GM18909 (cell line): ENCODE data around the gene CLDN1.
"Not testable (repeated sequence)": the region's sequence is repeated elsewhere in the genome, so short reads cannot be mapped to it uniquely, and the experiment has no call there.

Experiments
- ATAC-seq: cut with Tn5 transposase; IDR thresholded peaks from one replicate; pipeline ENCODE4 v1.9.1; 2021; ENCODE audit warnings: mild to moderate bottlenecking; ENCODE audit not compliant: unreplicated experiment, poor library complexity

The CLDN1 gene

DNA sequence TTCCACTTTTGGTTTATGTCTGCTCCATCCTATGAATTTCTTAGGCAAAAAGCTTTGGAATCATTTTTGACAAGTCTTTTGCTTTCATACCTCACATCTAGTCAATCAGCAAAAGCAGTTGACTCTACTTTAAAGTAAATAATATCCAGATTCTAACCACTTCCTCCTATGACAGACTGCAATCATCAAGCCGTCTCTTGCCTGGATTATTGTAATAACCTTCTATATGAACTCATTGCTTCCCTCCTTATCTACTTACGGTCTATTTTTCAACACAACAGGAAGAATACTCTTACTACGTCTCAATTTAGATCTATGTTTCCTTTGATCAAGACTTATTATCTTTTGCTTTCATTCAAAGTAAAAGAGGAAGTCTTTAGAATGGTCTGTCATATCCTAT, 20.7 kb downstream of the CLDN1 start:
- no peak for ATAC-seq

DNA sequence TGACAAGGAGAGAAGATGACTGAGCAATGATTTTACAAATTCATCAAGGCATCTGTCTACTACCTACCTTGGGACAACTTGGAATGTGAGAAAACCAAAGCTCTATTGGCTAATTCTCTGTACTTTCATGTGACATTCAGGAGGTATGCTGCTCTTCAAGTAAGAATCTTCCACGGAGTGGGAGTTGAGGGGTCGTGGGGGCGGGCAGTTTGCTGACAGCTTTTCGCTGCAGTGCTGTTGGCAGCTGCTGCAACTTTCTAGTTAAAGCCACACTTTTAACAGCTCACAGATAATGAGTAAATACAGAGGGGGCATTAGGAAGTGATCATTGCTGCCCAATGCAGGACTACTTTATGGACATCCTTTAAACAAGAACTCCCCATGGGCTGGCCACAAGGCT, 22.3 kb downstream of the CLDN1 start:
- no peak for ATAC-seq

DNA sequence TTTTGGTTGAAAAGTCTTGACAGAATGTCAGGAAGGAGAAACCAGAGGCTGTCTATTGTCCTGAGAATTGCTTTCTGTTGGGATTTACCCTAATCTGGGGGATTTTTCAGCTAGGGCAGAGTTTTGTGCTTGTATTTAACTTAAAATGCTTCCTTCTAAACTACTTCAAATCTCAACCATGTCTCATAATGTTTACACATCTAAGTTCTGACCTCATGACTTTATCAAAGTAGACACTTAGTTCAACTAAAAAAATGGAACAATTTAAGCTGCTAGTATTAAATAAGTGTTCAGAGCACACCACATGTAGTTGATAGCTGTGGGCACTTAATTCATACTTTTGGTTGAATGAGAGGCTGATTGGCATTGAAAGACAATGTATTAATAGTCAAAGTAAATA, 28.2 kb downstream of the CLDN1 start:
- no peak for ATAC-seq

DNA sequence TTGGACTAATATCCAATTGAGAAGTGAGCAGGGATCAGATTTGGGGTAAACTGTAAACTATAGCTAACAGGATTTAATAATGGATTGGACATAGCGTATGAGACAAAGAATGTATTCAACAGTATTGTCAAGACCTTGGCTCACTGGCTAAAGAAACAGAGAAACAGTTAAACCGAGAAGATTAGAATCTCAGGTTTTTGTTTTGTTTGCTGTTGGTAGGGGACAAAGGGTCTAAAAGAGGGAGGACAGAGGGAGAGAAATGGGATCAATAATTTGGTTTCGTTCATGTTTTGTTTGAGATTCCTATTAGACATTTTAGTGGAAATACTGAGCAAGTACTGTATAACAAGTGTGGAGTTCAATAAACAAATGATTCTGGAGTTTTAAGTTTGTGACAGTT, 28.6 kb downstream of the CLDN1 start:
- ATAC-seq, result no peak

DNA sequence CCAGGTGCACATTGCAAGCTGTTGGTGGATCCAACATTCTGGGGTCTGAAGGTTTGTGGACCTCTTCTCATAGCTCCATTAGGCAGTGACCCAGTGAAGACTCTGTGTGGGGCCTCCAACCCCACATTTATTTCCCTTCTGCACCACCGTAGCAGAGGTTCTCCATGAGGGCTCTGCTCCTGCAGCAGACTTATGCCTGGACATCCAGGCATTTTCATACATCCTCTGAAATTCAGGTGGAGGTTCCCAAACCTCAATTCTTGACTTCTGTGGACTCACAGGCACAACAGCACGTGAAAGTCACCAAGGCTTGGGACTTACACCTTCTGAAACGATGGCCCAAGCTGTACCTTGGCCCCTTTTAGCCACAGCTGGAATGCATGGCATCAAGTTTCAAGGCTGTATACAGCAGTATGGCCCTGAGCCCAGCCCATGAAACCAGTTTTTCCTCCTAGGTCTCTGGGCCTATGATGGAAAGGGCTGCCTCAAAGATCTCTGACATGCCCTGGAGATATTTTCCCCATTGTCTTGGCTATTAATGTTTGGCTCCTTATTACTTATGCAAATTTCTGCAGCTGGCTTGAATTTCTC, 30.2 kb downstream of the CLDN1 start:
- no peak for ATAC-seq

DNA sequence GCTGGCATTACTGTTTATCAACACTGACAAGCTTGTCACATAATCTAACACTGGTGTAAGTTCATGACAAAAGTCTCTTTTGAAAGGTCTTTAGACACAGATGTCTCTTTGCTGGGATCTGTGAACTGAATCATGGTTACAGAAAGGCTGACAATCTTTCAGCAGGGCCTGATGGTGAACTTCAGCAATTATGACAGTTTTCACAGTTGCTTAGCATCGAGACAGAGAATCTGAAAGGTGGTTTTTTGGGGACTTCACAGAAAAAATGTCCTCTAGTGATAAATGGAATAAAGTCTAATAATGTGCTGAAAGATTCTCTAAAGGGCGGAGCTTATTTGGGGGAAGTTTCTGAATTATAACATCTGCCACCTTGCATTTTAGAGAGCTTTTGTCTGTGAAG, 32.3 kb downstream of the CLDN1 start:
- ATAC-seq, result no peak

DNA sequence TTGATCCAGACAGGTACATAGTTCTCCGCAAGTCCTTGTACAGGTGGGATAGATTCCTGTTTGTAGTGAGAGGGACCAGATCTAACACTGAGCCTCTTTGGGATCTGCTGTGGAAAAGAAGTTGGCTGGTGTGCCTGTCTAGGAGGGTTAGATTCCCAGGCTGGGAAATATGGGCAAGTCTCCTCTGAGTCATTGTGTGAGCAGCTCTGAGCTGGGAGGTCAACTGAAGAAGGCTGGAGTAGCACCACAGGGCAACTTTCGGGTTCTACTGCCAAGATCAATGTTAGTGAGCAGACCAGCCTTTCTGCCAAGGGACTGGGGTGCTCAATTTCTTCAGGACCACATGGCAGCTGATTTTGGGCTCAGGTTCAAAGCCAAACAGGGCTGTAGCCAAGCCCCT, 33.4 kb downstream of the CLDN1 start:
- no peak for ATAC-seq

DNA sequence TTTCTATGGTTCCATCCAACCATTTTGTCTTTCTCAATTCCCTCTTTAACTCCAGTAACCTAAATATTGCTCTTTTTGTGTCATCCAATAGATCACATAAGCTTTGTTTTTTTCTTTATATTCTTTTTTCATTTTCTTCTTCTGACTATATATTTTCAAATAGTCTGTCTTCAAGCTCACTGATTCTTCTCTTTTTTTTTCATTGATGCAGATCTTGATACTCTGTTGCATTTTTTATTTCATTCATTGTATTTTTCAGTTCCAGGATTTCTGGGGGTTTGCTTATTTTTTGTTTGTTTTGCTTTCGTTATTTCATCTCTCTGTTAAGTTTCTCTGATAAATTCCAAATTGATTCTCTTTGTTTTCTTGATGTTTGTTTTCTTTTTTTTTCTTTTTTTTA, 36.2 kb downstream of the CLDN1 start:
- no peak for ATAC-seq

DNA sequence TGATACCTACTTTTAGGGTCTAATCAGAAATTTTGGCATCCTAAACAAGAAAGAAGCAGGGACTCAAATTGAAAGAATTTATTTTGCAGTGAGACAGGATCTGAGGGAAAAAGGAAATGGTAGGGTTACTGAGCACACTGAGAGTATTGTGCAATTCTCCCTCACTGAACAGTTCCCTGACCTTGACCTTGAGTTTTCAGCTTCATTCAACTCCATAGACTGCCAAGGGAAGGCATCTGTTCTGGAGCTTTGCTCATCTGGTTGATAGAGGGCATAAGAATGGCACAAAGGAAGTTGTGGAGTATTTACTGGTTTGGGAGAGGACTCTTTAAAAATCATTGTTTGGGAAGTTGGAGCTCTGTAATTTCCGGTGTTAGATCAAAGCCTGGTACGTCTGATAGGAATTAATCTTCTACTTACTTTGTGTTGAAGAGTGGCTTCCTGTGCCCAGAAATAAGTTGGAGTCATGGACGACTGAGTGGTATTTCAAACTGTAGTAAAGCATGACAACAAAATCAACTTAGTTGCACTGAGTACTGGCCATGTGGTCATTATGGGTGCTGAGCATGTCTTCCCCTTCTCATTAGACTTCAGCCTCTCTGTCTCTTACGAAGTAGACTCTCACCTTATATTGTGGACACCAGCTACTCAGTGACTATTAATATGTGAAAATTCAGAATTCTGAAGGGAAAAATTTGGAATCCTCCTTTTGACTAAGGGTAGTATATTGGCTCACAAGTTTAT, 40.8 kb downstream of the CLDN1 start:
- no peak for ATAC-seq

DNA sequence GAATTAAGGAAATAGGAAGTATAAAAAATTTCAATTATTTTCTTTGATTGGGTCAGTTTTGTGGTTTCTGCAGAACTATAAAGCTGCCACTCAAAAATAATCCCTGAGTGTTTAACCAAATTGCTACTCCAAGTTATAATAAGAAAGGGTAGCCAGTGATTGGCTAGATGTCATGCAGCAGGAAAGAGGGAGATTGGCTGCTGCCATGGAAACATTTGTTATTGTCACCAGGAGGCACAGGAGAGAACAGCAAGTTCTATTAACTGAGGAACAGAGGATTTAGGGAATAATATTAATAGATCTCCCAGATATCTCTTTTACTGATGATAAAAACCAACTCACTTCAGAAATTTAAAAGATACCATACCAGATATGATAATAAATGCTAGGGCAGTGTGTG, 42.6 kb downstream of the CLDN1 start:
- ATAC-seq, result no peak

DNA sequence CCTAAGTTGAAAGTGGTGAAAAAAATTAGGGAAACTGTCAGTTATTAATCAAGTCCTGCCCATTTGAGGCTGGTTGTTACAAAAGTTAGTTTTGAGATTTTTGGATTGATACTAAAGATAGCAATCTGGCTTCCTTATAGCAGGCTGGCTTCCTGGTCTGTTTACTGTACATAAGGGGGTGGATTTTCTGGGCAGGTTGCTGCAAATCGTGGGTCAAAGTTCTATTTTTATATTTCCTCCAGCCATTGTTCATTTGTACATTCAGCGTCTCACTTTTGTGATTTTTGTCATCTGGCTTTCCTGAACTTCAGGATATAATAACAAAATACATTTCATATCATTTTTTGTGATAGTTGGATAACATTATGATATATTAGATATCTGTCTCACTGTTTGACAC, 49.5 kb downstream of the CLDN1 start:
- no peak for ATAC-seq

DNA sequence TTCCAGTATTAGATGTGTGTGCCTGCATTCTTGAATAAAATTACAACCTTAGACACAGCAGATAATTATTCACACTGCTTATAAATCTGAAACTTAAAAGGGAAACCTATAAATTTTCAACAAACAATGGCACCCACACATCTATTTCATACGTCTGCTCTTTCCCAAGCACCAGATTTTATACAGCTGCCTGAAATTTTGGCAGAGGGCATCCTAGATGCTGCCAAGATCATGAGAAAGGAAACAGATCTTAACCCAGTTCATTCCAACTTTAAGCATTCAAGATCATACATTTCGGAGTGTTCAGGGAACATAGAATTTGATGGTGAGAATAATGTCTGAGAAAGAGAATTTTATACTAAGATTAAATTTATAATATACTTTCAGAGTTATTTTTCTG, 53.1 kb downstream of the CLDN1 start:
- no peak for ATAC-seq

DNA sequence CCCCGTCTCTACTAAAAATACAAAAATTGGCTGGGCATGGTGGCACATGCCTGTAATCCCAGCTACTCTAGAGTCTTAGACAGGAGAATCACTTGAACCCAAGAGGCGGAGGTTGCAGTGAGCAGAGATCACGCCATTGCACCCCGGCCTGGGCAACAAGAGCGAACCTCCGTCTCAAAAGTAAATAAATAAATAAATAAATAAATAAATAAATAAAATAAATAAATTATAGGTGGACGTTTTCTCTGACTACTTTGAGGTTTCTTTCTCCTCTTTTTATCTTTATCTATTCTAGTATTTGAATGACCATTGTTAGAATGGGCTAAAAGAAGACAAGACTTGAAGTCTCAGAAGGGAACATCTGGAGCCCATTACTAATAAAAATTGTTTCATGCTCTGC, 54.8 kb downstream of the CLDN1 start:
- not testable (repeated sequence) for ATAC-seq

DNA sequence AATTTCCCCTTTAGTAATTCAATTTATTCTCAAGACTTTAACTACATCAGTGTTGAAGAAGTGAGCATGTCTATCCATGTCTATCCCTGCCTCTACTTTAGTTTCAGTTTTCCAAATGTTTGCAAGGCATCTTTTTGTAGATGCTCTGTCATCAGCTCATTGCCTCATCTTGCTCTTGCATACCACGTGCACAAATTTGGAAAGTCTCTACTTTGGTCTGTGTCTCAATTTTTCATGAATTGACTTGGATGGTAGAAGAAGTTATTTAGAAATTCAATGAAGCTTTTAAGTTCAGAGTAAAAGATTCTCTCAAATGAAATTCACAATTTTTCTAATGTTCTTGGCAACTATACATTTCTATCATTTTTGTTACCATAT, 55.3 kb downstream of the CLDN1 start:
- ATAC-seq, result no peak

DNA sequence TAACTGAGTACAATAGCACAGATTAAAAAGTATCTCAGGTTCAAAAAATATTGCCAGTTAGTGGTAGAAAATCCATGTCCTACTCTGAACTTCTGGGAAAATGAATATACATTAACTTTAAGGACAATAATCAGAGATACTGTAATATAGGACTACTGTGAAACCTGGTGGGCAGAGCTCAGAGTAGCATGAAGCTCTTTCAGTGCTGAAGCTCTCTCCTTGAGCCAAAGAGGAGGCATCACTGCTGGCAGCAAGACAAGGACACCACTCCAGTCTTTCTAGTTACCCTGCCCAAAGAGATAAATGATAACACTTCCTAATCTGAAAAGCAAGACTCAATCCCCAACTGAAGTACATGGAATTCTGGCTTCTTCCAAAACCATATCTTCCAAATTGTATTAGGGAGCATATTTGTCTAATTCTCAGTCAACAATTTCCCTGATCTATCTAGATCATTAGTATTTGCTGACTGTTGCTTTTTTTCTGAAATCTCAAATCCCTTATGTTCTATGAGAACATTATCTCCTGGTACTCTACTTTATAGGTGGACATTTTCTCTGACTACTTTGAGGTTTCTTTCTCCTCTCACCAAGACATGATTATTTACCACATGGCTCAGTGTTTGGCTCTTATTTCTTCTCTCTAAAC, 55.9 kb downstream of the CLDN1 start:
- no peak for ATAC-seq

DNA sequence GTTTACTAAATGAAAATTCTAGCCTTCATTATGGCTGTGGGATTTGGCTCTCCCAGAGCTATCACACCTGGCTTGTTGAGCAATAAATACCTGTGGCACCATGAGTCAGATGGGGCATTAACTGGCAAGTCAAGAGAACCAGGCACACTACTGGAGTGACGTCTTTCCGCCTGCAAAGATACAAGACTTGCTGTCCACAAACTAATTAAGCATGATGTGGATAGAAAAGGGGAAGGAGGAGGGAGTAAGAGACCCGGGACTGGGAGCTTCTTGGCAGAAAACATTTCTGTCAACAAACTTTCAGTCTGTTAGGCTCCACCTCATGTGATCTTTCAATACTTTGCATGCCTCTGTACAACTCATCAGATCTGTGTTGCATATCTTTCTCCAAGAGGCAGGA, 56.5 kb downstream of the CLDN1 start:
- ATAC-seq, result no peak

DNA sequence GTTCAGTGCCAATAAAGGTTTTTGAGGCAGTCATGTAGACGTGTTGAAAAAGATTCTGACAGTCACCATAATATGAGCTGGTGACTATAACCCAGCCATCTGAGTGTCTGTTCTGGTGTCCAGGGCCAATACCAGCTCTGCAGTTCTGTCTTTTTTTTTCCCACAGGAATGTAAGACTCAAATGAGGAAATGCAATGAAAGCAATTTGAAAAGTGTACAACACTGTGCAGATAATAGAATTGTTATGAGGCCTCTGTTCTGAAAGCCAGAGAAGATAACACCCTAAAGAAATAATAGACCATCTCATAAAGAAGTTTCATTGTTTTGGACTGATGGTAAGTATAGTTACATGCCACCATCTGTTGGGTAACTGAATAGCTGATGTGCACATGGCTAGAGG, 57.1 kb downstream of the CLDN1 start:
- no peak for ATAC-seq

DNA sequence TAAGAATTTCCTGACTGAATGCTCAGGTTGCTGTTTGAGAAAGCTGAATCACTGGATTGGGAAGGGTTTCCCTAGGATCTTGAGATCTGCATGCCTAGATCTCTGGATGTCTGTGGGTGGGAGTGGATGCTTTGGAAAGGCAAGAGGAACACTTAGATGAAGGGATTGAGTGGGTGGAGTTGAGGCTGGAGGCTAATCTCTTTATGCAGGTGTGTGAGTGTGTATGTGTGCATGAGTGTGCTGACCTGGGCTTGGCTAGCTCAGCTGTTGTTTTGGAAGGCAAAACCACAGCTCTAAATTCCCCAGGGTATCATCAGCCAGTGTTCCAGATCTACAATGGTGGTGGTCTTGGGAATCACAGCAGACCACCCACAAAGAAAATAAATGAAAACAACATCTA, 60.5 kb downstream of the CLDN1 start:
- no peak for ATAC-seq

DNA sequence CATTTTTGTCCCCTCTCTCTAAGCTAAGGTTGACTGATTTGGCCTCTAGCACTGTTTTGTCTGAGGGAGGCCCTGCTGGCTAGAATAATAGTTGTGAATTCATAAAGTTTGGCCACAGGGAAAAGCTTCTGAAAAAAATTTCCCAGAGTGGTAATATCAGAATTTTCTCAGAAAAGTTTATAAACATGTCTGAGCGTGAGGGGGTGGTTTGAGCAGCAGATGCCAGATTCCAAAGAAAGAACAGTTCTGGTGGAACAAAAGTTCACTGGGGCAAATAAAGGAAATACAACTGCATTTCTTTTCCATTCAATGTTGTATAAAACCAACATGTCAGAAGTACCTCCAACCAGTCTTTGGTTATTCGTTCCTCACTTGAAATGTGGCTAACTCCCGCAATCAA, 61.2 kb downstream of the CLDN1 start:
- no peak for ATAC-seq

DNA sequence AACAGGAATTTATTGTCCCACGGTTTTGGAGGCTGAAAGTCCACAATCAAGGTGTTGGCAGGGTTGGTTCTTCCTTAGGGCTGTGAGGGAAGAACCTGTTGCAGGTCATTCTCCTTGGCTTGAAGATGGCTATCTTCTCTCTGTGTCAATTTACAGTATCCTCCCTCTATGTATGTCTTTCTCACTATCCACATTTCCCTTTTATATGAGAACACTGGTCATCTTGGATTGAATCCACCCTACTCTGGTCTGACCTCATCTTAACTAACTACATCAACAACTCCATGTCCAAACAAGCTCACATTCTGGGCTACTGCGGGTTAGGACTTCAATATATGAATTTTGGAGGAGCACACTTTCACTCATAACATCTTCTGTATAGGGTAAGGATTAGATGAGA, 61.9 kb downstream of the CLDN1 start:
- ATAC-seq, result no peak

DNA sequence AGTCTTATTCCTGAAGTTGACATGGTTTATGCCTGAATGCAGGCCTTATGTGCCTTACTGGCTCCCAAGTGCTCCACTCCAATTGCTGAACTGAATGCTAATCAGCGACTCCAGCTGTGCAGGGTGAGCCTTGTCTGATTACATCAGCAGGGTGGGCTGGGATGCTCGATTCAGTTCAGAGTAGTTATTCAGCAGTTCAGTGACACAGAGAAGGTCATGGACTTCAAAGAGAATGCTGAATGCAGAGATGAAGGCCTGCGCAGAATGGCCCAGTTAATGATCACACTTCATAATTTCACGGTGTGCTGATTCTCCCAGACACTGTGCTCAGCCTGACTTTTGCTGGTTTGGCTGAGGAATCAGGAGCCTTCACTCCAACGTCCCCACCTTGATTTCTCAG, 63.6 kb downstream of the CLDN1 start:
- ATAC-seq, result no peak
